GM19467 (cell line): ENCODE results near the gene CPAMD8.
"Not testable (repeated sequence)": the region's sequence is repeated elsewhere in the genome, so short reads cannot be mapped to it uniquely, and the experiment has no call there.

Experiments used
- ATAC-seq: cut with Tn5 transposase; IDR thresholded peaks from one replicate; pipeline ENCODE4 v1.9.1; 2021; ENCODE audit warnings: mild to moderate bottlenecking, moderate library complexity; ENCODE audit not compliant: unreplicated experiment

The CPAMD8 gene

DNA sequence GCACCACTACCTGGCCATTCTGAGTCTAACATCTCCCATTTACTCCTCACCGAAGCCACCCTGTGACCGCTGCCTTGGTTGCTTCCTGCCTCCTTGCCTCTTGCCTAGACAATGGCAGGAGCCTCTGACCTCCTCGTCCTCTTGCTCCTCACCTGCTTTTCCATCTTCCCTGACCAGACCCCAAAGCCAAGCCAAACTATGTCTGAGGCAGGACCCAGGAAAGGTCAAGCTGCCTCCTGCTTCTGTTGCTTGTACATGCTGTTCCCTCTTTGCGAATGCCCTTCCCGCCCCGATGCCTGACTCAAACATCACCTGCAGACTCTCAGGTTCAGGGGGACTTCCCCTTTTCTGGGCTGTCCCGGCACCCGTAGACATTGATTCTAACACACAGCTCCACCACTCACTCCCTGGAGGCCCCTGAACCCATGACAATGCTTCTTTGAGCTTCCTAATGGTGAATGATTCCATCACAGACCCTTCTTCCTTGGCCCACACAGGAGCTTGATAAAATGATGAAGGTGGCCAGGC, 77.0 kb downstream of the CPAMD8 start:
- no peak for ATAC-seq

DNA sequence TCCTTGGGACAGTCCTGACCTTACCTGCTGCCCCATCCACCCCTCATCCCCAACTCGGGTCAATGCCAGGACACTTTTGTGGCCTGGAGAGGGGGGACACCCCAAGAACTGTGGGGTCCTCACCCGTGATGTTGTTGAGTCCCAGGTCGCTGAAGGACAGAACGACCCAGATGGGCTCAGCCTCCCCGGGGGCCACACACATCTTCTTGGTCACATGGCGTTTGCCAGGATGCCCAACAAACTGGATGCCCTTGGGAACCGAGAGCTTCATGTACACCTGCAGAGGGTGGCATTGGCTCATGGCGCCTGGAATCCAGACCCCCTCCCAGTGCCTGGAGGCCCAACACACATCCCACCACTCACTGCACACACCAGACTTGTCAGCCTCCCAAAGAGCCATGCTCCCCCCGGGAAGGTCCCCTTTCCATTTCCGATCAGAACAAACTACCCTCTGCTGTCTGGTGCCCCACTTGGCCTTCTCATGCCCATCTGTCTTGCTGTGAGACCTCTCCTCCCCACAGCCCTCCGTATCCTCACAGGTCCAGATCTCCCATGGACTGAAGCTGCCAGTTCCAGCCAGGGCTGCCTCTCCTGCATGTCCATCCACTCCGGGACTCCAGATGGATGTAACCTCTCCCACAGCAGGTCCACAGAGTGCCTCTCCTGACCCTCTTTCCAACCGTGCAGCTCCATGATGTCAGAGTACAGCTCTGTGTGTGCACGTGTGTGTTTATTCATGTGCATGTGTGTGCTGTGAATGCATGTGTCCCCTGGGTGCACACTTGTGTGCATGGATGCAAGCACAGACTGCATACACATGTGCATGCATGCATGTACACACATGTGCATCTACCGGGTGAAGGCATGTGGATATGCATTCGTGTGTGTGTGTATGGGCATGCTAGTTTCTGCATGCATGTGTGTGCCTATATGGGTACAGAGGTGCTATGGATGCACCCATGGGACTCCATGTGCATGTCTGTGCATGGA, 79.4 kb downstream of the CPAMD8 start:
- ATAC-seq: no peak

DNA sequence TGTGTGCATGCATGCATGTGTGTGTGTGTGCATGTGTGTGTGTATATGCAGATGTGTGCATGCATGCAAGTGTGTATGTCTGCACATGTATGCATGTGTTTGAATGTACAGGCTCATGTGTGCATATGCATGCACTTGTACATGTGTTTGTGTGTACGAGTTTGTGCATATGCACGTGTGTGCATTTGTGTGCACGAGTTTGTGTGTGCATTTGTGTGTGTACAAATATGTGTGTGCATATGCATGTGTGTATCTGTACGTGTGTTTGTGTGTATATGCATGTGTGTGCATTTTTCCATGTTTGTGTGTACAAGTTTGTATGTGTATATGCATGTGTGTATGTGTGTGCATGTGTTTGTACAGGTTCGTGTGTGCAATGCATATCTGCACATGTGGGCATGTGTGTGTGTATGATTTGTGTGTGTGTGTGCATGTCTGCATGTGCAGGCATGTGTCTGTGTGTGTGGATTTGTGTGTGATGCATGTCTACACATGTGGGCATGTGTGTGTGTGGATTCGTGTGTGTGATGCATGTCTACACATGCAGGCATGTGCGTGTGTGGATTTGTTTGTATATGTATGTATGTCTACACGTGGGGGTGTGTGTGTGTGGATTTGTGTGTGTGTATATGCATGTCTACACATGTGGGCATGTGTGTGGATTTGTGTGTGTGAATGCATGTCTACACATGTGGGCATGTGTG, 80.7 kb downstream of the CPAMD8 start:
- no peak for ATAC-seq

GRCh38 chr19:16945364-16945714, 81.3 kb downstream of the CPAMD8 start:
- no peak for ATAC-seq

DNA sequence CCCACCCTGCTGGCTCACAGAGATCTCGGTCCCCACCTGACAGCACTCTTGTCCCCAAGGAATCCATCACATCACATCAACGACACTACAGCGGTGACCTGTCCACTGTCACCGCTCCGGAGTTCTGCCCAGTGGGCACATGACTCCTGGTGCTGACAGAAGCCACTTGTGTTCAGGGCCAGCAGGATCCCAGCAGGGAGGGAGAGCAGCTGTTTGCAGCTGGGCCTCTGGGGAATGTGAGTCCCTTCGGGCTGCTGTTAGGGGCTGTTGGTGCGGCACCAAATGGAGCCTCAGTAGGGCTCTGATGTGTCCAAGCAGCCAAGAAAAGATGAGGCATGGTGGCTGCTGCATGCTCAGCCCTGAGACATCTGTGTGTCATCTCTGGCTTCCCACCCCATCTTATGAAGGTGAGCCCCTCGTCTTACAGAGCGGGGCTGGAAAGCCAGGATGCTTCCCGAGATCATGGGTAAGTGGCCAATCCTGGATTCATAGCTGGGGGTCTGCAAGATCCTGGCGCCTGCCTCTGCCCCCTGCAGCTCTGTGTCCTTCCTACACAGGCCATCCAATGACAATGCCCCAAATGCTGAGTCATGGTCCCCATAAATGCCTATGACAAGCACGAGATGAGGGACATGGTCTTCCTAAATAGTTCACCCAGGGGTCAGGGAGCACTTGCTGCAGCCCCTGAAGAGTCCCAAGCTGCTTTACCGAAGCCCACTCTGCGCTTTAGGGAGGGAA, 81.8 kb downstream of the CPAMD8 start:
- ATAC-seq: no peak

DNA sequence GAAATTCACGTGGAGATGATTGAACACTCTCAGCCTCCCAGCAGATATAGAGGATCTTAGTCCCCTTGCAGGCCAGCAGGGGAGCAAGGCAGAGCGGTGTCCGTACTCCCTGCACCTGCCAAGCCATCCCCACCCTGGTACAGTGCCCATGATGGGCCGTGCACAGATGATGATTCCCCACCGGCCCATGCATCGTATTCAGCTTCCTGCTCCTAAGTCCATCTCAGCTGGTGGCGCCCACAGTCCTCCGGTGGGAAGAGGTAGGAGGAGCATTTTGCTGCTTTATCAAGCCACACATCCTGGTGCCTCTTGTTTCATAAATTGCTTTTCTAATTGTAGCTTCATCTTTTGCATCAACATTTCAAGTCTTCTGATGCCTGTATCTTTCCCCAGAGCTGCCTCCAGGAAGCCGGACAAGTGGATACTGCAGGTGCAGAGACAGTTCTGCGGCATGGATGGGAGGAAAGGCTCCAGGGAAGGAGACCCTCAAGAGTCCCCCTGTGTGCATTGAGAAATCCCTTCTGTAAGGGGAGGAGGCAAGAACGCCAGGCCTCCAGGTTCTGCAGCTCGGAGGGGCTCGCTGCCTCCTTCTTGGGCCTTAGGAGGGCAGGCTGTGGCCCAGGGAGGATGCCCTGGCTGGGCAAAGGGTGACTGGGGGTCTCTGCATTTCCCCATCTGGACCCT, 82.5 kb downstream of the CPAMD8 start:
- no peak for ATAC-seq

DNA sequence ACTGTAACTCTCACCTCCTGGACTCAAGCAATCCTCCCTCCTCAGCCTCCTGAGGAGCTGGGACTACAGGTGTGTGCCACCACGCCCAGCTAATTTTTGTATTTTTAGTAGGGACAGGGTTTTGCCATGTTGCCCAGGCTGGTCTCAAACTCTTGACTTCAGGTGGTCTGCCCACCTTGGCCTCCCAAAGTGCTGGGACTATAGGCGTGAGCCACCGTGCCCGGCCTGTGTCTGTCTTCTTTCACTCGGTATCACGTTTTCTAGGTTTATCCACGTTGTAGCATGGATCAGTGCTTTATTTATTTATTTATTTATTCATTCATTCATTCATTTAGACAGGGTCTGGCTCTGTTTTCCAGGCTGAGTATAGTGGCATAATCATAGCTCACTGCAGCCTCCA, 83.5 kb downstream of the CPAMD8 start:
- ATAC-seq: not testable (repeated sequence)

DNA sequence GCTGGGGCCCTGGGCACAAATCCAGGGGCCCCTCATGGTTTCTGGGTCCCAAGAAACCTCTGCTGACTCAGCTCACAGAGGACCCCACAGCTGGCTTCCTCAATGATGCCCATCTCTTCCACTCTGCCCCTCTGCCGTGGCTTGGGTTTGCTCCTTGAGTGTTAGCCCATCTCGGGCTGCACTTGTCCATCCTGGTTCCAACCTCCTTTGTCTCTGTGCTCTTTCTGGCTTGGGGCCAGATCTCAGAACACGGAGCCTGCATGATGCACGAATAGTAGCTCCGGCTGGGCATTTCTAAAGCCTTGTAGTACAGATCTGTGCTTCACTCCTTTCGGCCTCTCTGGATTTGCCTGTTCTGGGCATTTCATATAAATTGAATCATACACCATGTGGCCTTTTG, 84.0 kb downstream of the CPAMD8 start:
- ATAC-seq: no peak

DNA sequence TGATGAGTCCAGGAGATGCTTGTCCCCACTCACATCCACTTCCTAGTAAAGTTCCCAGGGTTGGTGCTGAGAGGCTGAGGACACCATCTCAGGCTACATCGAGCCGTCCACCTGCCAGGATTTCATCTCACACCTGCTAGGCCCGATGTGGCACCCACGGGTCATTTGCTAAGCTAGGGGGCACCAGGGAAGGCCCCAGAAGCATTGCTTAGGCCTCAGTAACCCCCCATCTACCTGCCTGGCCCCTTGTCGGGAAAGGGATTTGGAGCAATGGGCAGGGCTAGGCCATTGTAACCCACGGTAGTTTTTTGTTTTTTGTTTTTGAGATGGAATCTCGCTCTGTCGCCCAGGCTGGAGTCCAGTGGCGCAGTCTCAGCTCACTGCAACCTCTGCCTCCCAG, 86.0 kb downstream of the CPAMD8 start:
- no peak for ATAC-seq

DNA sequence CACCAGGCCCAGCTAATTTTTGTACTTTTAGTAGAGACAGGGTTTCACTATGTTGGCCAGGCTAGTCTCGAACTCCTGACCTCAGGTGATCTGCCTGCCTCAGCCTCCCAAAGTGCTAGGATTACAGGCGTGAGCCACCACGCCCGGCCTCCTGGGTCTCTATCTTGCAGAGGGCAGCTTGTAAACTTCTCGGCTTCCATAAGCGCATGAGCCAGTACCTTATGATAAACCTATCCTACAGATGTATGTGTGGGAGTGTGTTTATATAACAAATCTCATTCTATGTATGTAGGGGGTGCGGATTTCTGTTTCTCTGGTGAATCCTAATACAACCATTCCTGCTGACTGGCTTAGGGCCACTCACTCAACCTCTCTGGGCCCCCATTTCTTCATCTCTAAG, 86.5 kb downstream of the CPAMD8 start:
- not testable (repeated sequence) for ATAC-seq

GRCh38 chr19:16938211-16938610, 88.4 kb downstream of the CPAMD8 start:
- no peak for ATAC-seq

DNA sequence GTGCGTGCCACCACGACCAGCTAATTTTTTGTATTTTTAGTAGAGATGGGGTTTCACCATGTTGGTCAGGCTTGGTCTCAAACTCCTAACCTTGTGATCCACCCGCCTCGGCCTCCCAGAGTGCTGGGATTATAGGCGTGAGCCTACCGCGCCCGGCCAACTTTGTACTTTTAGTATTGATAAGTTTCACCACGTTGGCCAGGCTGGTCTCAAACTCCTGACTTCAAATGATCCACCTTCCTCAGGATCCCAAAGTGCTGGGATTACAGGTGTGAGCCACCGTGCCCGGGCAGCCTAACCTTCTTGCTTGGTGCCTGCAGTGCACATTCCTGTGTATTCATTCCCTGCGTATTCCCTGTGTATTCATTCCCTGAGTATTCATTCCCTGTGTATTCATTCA, 88.8 kb downstream of the CPAMD8 start:
- ATAC-seq: not testable (repeated sequence)

- no peak for ATAC-seq
Measured at GRCh38 chr19:16936901-16937300, 89.7 kb downstream of the CPAMD8 start.

DNA sequence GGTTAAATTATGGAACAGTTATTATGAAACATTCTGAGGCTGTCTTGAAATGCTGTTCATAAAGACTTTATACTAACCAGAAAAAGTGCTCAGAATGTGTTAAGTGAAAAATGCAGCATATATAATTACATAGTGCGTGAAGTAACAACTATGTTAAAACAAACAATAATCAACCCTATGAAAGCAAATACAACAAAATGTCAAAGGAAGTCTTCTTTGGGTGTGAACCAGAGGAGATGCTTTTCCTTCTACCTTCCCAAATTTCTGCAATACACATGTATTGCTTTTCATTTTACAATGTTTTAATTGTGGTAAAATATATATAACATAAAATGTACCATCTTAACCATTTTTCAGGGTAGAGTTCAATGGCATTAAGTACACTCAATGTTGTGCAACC, 92.1 kb downstream of the CPAMD8 start:
- no peak for ATAC-seq

- ATAC-seq: no peak
Measured at GRCh38 chr19:16931306-16931705, 95.3 kb downstream of the CPAMD8 start.

- no peak for ATAC-seq
Measured at GRCh38 chr19:16930753-16931152, 95.9 kb downstream of the CPAMD8 start.

DNA sequence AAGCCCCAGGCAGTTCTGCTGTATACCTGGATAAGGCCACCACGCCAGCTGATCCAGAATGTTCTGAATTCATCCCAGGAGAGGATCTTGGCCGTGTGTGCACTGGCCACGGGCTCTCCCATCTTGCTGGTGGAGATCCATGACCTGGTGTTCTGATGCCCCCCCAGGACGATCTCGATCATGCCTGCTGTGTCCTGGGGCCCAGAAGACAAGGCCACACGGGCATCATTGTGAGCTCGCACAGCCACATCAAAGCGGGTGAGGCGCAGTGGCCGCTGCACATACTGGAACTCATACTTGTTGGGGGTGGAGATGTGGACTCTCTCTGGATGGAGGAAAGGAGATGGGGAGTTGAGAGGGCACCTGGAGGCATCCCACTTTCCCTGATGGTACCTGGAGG, 97.7 kb downstream of the CPAMD8 start:
- ATAC-seq: no peak

- no peak for ATAC-seq
Measured at GRCh38 chr19:16928351-16928750, 98.3 kb downstream of the CPAMD8 start.

DNA sequence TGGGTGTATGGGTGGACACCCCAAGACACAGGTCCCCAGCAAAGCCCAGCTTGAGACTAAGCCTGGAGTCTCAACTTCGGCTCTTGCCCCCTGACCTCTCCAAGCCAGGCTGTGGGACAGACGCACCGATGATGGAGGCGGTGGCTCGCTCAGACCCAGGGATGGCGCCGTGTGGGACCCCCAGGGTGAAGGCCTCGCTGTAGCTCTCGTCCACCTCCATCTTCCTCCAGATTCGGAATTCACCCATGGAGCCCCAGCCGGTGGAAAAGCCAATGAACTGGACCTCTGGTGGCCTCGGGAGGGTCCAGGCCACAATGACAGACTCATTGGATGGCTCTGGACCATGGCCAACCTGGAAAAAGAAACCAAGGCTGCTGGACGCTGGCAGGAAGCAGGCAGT, 98.7 kb downstream of the CPAMD8 start:
- no peak for ATAC-seq

DNA sequence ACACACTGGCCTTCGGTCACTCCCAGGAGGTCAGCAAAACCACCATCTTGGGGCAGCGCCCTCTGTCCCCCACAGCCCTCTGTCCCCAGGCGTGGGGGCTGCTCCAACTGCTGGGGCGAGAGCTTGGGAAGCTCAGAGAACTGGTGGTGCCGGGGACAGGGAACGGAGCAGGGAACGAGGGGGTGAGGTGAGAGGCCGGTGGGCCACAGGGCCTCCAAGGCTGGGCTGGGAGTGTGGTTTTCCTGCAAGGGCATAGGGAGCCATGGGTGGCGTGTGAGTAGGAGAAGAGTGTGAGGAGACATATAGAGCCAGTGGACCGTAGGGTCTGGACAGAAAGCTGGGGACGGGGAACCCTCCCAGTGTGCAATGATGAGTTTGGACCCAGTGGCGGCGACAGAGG, 103.7 kb downstream of the CPAMD8 start:
- no peak for ATAC-seq

DNA sequence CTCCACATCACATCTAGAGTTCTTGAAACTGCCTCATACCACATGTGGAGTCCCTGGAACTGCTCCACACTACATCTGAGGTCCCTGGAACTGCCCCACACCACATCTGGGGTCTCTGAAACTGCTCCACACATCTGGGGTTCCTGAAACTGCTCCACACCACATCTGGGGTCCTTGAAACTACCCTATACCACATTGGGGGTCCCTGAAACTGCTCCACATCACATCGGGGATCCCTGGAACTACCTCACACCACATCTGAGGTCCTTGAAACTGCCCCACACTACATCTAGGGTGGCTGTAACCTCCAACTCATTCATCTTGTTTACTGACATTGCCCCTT, 104.0 kb downstream of the CPAMD8 start:
- no peak for ATAC-seq
